Measurements from ENCODE around the gene EDEM3. TPM values are rescaled to one million over a fixed set of nuclear protein-coding genes. Genes with fewer than 3 reads are reported as not detected.

EDEM3 gene
- total and polyA plus RNA-seq, 2 of the 8 experiments (the other 6 are each of a cell fraction or from before 2014, with no cell fraction given): 1.6 to 14.0 TPM

- TF ChIP-seq, protein P1, sequence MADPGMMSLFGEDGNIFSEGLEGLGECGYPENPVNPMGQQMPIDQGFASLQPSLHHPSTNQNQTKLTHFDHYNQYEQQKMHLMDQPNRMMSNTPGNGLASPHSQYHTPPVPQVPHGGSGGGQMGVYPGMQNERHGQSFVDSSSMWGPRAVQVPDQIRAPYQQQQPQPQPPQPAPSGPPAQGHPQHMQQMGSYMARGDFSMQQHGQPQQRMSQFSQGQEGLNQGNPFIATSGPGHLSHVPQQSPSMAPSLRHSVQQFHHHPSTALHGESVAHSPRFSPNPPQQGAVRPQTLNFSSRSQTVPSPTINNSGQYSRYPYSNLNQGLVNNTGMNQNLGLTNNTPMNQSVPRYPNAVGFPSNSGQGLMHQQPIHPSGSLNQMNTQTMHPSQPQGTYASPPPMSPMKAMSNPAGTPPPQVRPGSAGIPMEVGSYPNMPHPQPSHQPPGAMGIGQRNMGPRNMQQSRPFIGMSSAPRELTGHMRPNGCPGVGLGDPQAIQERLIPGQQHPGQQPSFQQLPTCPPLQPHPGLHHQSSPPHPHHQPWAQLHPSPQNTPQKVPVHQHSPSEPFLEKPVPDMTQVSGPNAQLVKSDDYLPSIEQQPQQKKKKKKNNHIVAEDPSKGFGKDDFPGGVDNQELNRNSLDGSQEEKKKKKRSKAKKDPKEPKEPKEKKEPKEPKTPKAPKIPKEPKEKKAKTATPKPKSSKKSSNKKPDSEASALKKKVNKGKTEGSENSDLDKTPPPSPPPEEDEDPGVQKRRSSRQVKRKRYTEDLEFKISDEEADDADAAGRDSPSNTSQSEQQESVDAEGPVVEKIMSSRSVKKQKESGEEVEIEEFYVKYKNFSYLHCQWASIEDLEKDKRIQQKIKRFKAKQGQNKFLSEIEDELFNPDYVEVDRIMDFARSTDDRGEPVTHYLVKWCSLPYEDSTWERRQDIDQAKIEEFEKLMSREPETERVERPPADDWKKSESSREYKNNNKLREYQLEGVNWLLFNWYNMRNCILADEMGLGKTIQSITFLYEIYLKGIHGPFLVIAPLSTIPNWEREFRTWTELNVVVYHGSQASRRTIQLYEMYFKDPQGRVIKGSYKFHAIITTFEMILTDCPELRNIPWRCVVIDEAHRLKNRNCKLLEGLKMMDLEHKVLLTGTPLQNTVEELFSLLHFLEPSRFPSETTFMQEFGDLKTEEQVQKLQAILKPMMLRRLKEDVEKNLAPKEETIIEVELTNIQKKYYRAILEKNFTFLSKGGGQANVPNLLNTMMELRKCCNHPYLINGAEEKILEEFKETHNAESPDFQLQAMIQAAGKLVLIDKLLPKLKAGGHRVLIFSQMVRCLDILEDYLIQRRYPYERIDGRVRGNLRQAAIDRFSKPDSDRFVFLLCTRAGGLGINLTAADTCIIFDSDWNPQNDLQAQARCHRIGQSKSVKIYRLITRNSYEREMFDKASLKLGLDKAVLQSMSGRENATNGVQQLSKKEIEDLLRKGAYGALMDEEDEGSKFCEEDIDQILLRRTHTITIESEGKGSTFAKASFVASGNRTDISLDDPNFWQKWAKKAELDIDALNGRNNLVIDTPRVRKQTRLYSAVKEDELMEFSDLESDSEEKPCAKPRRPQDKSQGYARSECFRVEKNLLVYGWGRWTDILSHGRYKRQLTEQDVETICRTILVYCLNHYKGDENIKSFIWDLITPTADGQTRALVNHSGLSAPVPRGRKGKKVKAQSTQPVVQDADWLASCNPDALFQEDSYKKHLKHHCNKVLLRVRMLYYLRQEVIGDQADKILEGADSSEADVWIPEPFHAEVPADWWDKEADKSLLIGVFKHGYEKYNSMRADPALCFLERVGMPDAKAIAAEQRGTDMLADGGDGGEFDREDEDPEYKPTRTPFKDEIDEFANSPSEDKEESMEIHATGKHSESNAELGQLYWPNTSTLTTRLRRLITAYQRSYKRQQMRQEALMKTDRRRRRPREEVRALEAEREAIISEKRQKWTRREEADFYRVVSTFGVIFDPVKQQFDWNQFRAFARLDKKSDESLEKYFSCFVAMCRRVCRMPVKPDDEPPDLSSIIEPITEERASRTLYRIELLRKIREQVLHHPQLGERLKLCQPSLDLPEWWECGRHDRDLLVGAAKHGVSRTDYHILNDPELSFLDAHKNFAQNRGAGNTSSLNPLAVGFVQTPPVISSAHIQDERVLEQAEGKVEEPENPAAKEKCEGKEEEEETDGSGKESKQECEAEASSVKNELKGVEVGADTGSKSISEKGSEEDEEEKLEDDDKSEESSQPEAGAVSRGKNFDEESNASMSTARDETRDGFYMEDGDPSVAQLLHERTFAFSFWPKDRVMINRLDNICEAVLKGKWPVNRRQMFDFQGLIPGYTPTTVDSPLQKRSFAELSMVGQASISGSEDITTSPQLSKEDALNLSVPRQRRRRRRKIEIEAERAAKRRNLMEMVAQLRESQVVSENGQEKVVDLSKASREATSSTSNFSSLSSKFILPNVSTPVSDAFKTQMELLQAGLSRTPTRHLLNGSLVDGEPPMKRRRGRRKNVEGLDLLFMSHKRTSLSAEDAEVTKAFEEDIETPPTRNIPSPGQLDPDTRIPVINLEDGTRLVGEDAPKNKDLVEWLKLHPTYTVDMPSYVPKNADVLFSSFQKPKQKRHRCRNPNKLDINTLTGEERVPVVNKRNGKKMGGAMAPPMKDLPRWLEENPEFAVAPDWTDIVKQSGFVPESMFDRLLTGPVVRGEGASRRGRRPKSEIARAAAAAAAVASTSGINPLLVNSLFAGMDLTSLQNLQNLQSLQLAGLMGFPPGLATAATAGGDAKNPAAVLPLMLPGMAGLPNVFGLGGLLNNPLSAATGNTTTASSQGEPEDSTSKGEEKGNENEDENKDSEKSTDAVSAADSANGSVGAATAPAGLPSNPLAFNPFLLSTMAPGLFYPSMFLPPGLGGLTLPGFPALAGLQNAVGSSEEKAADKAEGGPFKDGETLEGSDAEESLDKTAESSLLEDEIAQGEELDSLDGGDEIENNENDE (IDR thresholded peaks at IDR 0.05; ENCODE audit: insufficient replicate concordance, low read length): no peak
- TF ChIP-seq HDAC6 (IDR thresholded peaks at IDR 0.05; ENCODE audit: low read depth, low read length) (no peak), RAD21 (IDR thresholded peaks at IDR 0.05 in 1 of 2, conservative IDR thresholded peaks at IDR 0.05 in 1 of 2; ENCODE audit: low read depth in 2 of 2, low read length in 2 of 2) (no peak), NRF1 (IDR thresholded peaks at IDR 0.05; ENCODE audit: low read depth, low read length) (no peak), NANOG (IDR thresholded peaks at IDR 0.05; ENCODE audit: insufficient read depth, low read depth, low read length, poor library complexity, severe bottlenecking) (no peak), KDM4A (IDR thresholded peaks at IDR 0.05; ENCODE audit: low read depth, low read length, severe bottlenecking) (no peak), SIX5 (IDR thresholded peaks at IDR 0.05; ENCODE audit: low read depth, low read length) (no peak), BCL11A (IDR thresholded peaks at IDR 0.05; ENCODE audit: low read depth in 2 of 2, low read length in 2 of 2) (no peak), MAX (IDR thresholded peaks at IDR 0.05) (no peak)
Measured at GRCh38 chr1:184791550-184791900, 36.9 kb upstream of the EDEM3 start (continued).

Data from H1 (cell line).